Activated T-cell treated with anti-CD3 and anti-CD28 coated beads for 4 hours (primary cell): Measurements from ENCODE around the gene TRIM47.
A peak's percentile ranks its signal among the peaks of the same experiment; 100 is the strongest.

Experiments
- DNase-seq: peaks from one replicate; pipeline ENCODE4 v3.0.0-alpha.2; 2020

Gene TRIM47

DNA sequence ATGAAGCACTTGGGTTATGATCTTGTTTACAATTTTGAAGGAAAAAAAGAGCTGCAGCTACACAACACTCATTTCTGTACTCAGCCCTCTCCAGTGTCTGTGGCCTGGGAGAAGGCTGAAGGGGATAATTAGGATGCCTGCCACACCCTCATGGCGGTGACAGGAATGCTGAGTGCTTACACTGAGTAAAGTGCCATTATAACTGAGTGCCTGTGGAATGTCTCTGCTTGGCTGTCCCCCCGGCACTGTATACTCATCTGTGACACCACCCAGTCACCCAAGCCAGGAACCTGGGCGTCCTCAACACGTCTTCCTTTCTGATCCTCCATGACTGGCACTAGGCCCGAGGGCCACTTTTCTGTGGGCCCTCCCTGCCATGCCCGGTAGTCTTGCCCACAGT is 29.8 kb upstream of the TRIM47 start:
- DNase-seq: no peak

DNA sequence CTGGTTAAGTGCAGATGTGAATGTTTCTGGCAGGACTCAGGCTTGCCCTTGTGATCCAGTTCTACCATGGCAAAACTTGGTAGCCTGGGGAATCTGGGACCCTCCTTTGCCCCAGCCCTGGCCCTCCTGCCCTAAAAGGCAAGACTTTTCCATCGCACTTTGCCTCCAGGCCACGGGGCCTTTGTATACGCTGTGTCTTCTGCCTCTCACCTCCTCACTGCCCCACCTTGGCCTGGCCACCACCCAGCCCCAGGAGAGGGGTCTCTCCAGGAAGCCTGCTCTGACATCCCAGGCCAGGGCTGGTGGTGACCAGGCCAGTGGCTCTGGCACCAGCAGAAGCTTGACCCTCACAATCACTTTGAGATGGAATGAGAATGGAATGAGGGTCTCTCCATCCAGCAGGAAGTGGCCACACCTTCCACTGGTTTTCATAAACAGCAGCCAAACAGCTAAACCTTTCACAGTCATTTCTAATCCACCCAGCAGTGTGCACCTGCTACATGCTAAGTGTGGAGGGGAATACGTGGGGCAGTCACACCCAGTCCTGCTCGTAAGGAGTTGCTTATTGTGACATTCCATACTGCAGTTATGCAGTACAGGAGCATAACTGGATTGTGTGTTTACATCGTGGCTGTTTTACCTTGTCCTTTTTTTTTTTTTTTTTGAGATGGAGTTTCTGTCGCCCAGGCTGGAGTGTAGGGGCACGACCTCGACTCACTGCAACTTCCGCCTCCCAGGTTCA is 27.9 kb upstream of the TRIM47 start:
- no peak for DNase-seq

DNA sequence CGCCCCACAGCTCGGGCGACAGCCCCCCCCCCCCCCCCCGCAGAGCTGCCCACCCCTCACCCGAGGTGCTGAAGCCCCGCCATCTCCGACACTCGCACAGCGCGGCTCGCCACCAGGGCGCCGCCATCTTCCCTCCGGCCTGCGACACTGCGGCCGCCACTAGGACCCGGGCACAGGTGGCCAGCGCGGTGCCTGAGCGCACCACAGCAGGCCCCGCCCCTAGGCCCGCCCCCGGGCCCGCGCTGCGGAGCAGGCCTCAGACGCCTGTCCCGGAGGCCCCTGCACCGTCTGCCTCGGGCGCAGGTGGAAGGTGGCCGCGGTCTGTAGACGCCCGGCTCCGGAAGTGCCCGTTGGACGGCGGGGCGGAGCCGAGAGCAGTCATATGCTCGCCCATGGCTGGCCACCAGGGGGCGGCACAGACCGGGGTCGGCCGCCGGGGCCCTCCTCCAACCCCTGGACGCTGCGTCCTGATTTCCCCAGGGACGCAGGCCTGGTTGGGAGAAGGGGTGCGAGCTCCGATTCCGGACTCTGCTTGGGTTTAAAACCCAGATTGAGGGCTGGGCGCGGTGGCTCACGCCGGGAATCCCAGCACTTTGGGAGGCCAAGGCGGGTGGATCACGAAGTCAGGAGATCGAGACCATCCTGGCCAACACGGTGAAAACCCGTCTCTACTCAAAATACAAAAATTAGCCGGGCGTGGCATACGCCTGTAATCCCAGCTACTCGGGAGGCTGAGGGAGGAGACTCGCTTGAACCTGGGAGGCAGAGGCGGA is 26.6 kb upstream of the TRIM47 start, which contains the start of gene MRPL38:
MRPL38 (minus strand) TSS at position 136 of the 773 bp plus-strand sequence; CDS start at position 127, 9 bp downstream.
- DNase-seq: peak; percentile 78

DNA sequence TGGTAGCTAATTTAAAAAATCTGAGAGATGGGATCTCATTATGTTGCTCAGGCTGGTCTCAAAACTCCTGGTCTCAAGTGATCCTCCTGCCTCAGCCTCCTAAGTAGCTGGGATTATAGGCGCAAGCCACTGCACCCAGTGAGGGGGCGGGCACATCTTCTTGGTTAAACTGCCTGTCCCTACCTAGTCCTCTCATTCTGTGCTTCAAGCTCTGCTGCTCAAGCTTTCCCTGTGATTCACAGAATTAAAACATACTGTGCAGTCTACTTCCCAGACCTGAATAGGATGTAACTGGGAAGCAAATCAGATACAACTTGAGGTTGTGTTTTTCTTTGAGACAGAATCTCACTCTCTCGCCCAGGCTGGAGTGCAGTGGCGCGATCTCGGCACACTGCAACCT is 24.0 kb upstream of the TRIM47 start:
- DNase-seq: no peak

DNA sequence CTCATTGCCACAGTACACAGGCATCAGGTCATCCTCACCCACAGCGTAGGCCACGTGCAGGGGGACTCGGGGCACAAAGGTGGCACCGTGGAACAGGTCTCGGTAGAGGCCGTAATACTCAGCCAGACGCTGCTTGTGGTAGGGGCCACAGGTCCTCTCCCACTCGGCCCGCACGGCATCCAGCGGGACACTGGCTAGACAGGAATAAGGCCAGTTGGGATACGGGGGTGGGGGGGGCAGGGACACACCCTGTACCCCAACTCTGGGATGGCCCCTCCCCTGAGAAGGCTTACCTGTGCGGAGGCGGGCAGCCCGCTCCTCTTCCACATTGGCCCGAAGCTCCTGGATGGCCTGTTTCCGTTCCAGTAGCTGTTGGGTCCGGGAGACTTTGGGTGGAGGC is 23.3 kb upstream of the TRIM47 start:
- DNase-seq: no peak

DNA sequence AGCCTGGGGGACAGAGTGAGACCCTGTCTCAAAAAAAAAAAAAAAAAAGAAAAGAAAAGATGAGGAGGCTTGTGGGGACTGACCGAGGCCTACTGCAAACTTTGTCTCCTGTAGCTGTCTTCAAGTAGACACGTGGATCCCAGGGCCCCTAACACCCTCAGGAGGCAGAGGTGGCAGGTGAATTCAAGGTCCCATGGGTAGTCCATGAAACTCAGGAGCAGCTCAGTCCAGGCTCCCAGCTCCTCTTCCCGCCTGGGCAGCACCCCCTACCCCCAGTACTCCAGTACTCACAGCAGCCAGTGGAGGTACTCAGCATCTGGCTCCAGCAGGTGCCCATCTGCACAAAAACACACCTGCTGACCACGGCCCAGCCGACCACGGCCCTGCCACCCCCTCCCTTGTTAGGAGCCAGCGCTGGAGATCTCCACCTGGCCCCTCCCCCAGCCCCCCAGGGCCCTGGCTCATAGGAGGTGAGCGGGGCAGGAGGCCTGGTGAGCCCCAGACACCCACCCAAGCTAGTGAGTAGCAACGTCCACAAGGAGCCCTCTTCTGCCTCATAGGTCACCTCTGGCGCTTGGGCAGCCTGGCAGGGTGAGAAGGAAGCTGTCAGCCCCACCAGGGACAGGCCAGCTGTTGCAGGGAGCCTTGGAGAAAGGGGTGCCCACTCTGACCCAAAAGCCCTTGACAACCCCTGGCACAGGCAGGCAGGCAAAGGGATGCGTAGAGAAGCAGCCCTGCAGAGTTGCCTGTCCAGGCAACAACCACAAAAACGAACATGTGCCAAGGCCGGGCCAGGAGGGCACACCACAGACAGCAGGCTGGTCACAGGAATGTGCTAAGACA is 22.5 kb upstream of the TRIM47 start:
- DNase-seq: no peak

DNA sequence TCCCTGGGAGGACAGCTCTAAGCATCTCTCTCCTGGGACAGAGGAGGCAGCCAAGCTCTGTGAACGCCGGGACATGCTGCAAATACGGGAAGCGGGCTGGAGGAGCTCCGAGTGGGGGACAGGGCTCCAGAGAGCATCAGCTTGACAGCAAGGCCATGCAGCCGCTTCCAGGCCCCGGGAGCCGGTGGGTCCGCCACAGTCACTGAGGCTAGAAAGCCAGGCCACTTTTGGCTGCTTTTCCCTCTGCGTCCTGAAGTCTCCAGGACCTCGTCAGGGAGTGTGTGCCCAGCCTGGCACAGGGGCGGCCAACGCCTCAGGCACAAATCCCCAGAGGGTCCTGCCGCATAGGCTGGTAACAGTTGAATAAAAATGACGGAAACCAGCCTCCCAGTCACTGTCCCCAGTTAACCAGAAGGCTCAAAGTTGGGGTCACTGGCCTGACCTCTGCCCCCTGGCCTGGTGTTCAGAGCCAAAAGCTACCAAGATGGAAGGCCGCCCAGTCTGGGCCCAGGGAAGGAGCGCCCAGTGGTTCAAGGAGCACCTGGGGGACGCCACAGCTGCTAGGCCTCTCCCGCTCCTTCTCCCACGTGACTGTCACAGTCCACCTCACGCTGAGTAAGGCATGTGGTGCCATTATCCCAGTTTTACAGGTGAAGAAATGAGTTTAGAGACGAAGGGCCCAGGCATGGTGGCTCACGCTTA is 21.5 kb upstream of the TRIM47 start:
- no peak for DNase-seq

DNA sequence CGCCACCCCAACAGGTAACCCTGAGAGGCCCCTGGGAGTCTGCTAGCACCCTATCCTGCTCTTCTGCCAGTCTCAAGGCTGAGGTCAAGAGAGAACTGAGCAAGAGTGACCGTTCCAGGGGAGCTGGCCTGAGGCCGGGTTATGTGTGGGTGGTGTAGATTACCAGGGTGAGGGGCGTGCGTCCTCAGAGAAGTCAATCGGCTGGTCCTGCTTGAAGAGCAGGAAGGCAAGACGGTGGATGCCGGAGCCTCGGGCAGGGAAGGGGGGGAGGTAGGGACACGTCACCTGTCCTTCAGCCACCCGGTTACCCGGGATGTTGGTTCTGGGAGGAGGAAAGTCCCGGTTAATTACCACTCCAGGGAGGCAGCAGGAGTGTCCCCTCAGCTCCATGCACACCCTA is 21.0 kb upstream of the TRIM47 start:
- no peak for DNase-seq

DNA sequence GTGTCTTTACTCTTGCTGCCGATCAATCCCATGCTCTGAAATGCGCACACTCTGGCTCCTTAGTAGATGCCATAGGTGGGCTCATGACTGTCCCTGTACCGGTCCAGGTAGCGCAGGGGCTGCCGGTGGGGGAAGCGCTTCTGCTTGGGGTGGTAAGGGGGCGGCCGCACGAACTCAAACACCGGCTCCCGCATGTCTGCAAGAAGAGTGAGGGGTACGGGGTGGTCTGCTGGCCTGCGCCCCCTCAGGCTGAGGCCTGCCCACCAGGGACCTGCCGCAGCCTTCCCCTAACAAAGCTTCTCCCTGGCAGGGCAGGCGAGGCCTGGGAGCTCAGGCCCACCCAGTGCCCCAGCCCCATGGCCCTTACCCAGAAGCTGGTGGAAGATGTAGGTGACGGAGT is 20.4 kb upstream of the TRIM47 start:
- no peak for DNase-seq

DNA sequence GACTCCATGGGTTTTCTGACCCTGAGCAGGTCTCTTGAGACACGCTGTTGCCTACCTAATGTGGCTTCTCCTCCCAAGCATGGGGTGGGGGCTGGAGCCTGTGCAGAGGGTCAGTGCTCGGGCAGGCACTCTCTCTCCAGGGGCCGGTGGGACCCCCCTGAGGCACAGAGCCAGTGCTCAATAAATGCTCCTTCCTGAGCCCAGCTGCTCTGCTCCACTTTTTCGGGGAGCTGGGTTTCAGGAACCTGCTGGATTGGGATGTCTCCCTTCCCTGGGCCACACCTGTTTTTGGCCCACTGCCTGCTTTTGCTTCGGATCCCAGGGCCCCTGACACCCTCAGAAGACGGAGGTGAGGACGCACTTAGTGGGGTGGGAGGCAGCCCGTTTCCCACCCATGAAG is 19.7 kb upstream of the TRIM47 start:
- no peak for DNase-seq

DNA sequence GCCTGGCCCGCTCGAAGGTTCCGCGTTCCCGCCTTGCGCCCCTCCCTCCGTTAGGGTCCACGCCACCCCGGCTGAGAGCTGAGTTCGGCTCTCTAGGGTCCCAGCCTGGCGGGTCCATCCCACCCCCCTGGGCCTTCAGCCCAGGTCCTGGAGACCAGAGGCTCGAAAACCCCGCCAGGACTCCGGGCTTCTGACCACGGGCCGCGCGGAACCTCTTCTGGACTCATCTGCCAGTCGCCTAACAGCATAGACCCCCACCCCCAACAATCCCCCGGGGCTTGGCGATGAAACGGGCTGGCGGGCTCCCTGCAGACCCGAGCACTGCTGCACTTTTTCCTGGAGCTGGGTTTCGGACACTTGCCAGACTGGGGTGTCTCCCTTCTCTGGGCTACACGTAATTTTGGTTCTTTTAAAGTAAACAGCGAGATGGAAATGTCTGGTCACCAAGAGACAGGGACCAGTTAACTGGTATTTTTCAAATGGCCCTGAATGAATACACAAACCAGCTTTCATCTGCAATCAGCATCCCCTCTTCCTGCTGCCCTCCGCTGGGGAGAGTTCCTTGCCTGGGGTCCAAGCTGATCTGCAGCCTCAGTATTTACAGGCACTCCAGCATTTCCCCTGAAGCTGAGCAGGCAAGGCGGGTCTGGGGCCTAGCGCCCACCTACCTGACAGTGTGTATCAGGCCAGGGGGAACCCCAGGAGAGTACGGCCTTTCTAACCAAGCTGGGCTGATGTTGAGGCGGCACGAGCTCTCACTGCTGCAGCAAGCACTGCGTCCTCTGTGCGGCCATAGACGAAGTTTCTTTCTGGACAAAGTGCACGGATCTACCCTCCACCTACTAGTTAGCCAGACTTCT is 19.0 kb upstream of the TRIM47 start:
- no peak for DNase-seq

DNA sequence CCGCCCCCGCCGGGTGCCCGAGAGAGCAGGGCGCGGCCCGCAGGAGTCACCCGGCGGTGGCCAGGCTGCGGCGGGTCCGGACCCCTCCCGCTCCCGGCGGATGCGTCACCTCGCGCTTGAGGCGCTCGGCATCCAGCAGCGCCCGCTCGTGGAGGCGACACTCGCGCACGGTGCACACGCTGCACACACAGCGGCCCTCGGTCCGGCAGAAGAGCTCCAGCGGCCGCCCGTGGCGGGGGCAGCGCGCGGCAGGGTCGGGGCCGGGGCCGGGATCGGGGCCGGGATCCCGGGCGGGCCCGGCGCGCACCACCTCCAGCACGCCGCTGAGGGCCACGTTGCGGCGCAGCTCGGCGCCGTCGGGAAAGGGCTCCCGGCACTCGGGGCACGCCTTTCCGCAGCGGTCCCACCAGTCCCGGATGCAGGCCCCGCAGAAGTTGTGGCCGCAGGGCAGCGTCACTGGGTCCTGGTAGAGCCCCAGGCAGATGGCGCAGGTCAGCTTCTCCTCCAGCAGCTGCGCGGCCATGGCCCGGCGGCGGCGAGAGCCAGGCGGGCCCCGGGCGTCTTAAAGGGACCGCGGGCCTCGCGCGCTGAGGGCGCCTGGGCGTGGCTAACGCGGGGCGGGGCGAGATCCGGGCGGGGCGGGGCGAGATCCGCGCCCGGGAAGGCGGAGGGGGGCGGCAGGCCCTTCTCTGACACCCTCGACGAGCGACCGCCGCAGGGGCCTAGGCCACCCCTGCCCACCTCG is 18.2 kb upstream of the TRIM47 start, which contains the start of gene TRIM65:
TRIM65 (minus strand) TSS at position 537 of the 745 bp plus-strand sequence; CDS start at position 523, 14 bp downstream.
- peak; percentile 71 for DNase-seq

DNA sequence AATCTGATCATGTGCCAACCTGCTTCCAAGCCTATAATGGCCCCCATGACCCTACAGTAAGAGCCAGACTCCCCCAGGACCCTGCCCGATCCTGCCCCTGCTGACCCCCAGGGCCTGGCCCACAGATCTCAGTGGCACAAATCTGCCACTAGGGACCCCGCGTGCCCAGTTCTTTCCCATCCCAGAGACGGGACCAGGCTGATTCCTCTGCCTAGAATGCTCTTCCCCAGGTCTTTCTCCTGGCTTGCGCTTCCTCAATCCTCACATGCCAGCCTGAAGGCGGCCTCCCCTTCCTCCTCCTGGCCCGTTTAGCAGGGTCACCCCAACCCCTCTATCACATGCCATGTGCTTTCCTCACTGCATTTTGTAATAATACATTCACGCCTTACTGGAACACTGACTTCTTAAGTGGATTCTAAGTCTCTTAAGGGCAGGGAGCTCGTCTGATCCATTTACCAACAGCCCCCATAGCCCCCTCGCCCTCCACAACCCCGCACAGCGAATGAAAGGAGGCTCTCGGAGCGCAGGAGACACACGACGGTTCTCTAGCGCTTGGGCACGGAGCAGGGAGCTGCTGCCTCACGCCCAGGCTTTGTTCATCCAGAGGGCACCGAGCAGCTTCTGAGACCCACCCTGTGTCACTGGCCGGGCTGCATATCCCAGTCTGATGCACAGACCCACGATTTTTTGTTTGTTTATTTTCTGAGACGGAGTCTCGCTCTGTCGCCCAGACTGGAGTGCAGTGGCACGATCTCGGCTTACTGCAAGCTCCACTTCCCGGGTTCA is 17.2 kb upstream of the TRIM47 start:
- no peak for DNase-seq

DNA sequence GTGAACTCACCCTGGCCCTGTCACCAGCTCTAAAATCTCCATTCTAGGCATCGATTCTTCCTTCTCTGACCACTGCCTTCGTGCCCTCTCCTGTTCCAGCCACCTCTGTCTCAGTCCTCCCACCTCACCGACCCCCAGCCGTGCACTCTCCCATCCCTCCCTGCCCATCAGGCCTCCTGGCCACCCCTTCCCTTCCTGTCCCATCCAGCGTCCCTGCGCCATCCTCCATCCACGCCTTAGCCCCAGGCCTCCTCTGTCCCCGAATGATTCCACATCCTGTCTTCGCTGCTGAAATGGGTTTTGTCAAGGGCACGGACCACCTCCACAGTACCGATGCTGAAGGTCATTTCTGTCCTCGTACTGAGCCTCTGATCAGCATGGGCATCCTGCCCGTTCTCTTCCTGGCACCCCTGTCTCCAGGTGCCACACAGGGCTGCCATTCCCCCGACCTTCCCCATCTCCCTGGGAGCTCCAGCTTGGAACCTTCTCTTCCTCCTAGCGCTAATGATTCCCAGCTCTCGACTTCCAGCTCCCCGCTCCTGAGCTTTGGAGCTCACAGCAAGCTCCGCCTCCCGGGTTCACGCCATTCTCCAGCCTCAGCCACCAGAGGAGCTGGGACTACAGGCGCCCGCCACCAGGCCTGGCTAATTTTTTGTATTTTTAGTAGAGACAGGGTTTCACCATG is 15.8 kb upstream of the TRIM47 start:
- no peak for DNase-seq

DNA sequence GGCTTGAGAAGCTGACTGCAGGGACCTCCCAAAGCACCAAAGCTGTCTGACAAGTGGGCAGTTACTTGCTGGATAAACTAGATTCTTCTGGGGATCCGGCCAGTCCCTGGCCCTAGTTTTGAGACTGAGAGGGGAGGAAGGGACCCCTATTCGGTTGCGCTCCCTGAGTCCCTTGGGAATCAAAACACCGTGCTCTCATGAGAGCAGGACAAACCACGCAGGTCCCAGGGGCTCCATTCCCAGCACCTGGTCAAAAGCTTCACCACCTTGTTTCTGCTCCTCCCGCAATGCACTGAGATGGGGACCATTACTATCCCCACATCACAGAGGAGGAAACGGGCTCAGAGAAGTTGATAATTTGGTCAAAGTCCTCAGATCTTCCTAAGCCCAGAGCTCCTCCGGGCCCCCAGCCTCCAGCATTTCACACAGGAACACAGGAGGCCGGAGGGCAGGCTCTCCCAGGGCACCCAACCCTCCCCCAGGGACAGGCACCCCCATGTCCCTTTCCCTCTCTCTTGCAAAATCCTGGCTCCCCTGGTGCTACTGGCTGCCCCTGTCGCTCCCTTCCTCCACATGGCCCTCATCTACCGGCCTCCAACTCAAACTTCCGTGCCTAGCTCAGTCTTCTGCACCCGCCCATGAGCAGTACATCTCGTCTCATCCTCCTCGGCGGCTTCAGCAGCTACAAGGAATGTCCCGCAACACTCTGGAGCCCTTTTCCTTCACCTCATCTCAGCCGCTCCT is 15.1 kb upstream of the TRIM47 start:
- no peak for DNase-seq

DNA sequence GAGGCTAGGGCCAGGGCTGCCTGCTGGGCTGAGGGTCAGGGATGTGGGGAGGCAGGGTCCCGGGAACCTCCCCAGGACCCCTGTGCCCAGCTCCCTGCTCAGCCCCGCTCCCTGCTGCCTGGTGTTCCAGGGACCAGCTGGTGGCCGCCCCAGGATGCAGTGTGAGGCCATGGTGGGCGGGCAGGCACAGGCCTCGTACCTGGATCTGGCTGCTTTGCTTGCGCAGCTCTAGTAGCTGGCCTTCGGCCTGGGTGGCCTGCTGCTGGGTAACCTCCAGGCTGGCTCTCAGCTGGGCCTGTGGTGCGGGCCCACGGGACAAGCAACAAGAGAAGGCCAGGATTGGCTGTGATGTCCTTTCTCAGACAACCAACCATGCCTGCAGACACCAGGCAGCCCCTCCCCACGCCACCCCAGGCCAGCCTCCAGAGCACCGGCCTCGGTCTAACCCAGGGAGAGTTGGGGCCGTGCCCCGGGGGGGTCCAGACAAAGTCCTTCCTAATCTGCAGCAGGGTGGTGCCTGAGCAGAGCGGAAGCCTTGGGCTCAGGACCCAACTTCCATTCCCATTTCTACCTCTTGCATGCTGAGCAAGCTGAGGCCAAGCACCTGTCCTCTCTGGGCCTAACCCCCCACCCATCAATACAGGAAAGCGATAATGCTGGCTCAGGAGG is 14.3 kb upstream of the TRIM47 start:
- no peak for DNase-seq

DNA sequence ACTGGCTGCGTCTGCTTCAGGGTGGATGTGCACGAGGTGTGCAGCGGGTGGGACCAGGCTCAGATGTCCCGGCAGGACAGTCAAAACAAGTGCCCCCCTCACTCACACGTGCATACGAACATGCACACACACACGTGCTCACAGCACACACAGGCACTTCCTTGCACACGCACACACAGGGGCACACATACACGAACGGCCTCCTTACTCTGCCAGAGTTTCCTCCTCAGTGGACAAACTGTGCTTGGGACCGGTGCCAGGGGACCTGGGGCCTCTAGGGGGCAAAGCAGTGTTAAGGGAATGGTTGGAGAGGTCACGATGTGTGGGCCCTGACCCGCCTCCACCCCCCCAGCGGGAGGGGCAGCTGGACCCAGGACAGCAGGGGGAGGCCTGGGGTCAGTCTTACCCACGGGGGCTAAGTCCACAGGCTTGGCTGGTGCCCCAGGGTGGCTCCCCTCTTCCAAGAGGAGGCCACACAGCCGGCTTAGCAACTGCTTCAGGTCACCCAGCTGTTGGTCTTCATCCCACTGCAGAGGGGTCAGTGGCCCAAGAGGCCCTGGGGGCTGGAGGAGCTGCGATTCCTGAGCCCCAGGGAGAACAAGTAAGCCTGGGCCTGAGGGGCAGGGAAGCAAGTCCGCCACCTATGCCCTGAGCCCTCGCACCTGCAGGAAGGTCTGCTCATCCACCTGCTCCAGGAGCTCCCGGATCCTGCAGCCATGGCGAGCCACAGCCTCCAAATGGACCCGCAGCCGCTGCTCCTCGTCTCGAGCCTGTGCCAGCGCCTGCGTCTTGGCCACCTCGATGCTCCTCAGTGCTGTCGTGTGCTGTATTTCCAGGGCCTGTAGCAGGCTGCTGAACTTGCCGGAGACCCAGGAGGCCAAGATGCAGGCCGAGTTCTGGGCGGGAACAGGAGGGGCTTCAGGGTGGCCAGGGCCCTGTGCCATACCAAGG is 13.5 kb upstream of the TRIM47 start:
- no peak for DNase-seq
